K562 (cell line): Measurements from ENCODE around the gene PAQR6. TPM values are rescaled to one million over a fixed set of nuclear protein-coding genes. Genes with fewer than 3 reads are reported as not detected.

ENCODE experiments used
- HDGF ChIP-seq: fragments of 450-650 bp; IDR thresholded peaks from 2 replicates; pipeline ENCODE4 v1.6.1; 2016
- KLF10 ChIP-seq: fragments of 250-450 bp; sonication (Bioruptor Pico); IDR thresholded peaks from 2 replicates; pipeline ENCODE4 v1.6.1; 2021; ENCODE audit warnings: matching md5 sums
- POLR2AphosphoS2 ChIP-seq: IDR thresholded peaks from 2 replicates; pipeline ENCODE4 v1.6.1; 2012; ENCODE audit warnings: low read length, improper control_type of control experiment
- PPARD ChIP-seq: fragments of 250-450 bp; sonication (Bioruptor Pico); IDR thresholded peaks from 2 replicates; pipeline ENCODE4 v1.8.0; 2022; ENCODE audit warnings: inconsistent platforms, mild to moderate bottlenecking, moderate library complexity
- RBM15 ChIP-seq: fragments of 200-400 bp; formaldehyde crosslinking; IDR thresholded peaks from 2 replicates; pipeline ENCODE4 v1.6.1; 2018; ENCODE audit warnings: mild to moderate bottlenecking, low read length, moderate library complexity; ENCODE audit not compliant: insufficient read depth
- XRCC4 ChIP-seq: IDR thresholded peaks from one replicate; pipeline ENCODE4 v1.6.1; 2011; ENCODE audit not compliant: insufficient read depth, insufficient read length; ENCODE audit errors: extremely low read depth
- ZNF507 ChIP-seq: conservative IDR thresholded peaks from 2 replicates; pipeline ENCODE4 v1.6.1; 2017; ENCODE audit warnings: missing genetic modification characterization, missing compliant biosample characterization
- polyA plus RNA-seq, 8 experiments: library from polyadenylated mRNA; depleted of rRNA in 4 of 8; stranded (reverse) in 5 of 8; unstranded in 3 of 8; fragments of >200 nt; fragmentation: Nextera tagmentation in 2 of 8; fragmentation: Illumina TruSeq in 1 of 8; extraction: Ambion mirVana in 2 of 8; extraction: Trizol in 1 of 8; gene quantifications; 2 replicates each; pipeline versions ENCODE4 v1.2.1 to v1.2.3, GENCODE V29; 2011 to 2014; ENCODE audit warnings: inconsistent platforms in 1 of 8, missing spikeins in 1 of 8
- total RNA-seq, 7 experiments: library from RNA; depleted of rRNA in 6 of 7; stranded (reverse); fragments of >200 nt in 6 of 7; fragmentation: Illumina TruSeq in 2 of 7; extraction: Trizol in 2 of 7; gene quantifications; 2 replicates each; pipeline versions ENCODE4 v1.2.1 to v1.2.3, GENCODE V29; 2011 to 2021; ENCODE audit warnings: low replicate concordance in 1 of 7
- TF ChIP-seq, protein P1 (sequence below), 2 experiments: fragments of 450-650 bp; IDR thresholded peaks; 2 replicates each; pipeline ENCODE4 v1.6.1; 2016; ENCODE audit warnings: mild to moderate bottlenecking in 2 of 2, borderline replicate concordance in 1 of 2, low read depth in 1 of 2, moderate library complexity in 1 of 2
- TF ChIP-seq, protein P2 (sequence below): sonication (generic); formaldehyde crosslinking; IDR thresholded peaks from 2 replicates; pipeline ENCODE4 v1.8.0; 2022; ENCODE audit warnings: missing genetic modification reagents, mild to moderate bottlenecking, borderline replicate concordance
- TF ChIP-seq, protein P3 (sequence below): fragments of 250-450 bp; sonication (Bioruptor Pico); IDR thresholded peaks from 2 replicates; pipeline ENCODE4 v1.4.0; 2020; ENCODE audit warnings: mild to moderate bottlenecking, moderate library complexity, borderline replicate concordance
- TF ChIP-seq, protein P4 (sequence below): sonication (generic); formaldehyde crosslinking; IDR thresholded peaks from 2 replicates; pipeline ENCODE4 v1.9.0; 2022; ENCODE audit warnings: mild to moderate bottlenecking, missing genetic modification reagents

Gene PAQR6
- total and polyA plus RNA-seq, 9 of the 15 experiments (the other 6 are each of a cell fraction or from before 2014, with no cell fraction given), result 0.07 to 1.8 (median 0.62) TPM

DNA sequence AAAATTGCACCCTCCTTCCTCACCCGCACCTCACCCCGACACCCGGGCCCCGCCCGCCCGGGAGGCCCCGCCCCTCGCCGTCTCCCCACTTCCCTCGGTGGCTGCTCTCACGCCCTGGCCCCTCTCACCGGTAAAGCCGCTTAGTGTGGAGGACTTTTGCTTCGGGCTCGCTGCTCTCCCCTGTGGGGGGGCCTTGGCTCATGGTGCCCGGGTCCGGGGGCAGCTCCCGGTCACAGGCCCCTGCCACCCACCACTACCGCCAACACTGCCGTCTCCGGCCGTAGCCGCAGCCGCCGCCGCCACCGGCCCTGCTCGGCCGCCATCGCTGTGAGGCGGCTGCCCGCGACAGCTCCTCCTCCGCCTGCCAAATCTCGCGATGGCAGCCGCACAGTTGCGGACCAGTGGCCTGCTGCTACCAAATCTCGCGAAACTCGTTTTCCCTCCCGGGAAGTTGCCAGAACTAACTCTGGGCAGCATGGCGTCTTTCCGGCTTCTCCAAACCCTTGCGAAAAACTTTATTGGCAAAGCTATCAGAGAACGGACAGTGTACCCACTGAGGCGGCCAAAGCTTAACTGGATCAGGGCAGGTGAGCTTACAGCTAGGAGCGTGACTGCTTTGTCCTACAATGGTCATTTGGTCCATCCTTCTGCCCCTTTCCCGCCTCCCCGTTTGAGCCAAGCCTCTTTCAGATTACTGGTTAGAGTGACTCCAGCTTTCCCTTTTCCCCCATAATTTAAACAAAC, 34.8 kb upstream of the PAQR6 start, which contains the start of gene SMG5 (continued):
- TF ChIP-seq, protein P1, sequence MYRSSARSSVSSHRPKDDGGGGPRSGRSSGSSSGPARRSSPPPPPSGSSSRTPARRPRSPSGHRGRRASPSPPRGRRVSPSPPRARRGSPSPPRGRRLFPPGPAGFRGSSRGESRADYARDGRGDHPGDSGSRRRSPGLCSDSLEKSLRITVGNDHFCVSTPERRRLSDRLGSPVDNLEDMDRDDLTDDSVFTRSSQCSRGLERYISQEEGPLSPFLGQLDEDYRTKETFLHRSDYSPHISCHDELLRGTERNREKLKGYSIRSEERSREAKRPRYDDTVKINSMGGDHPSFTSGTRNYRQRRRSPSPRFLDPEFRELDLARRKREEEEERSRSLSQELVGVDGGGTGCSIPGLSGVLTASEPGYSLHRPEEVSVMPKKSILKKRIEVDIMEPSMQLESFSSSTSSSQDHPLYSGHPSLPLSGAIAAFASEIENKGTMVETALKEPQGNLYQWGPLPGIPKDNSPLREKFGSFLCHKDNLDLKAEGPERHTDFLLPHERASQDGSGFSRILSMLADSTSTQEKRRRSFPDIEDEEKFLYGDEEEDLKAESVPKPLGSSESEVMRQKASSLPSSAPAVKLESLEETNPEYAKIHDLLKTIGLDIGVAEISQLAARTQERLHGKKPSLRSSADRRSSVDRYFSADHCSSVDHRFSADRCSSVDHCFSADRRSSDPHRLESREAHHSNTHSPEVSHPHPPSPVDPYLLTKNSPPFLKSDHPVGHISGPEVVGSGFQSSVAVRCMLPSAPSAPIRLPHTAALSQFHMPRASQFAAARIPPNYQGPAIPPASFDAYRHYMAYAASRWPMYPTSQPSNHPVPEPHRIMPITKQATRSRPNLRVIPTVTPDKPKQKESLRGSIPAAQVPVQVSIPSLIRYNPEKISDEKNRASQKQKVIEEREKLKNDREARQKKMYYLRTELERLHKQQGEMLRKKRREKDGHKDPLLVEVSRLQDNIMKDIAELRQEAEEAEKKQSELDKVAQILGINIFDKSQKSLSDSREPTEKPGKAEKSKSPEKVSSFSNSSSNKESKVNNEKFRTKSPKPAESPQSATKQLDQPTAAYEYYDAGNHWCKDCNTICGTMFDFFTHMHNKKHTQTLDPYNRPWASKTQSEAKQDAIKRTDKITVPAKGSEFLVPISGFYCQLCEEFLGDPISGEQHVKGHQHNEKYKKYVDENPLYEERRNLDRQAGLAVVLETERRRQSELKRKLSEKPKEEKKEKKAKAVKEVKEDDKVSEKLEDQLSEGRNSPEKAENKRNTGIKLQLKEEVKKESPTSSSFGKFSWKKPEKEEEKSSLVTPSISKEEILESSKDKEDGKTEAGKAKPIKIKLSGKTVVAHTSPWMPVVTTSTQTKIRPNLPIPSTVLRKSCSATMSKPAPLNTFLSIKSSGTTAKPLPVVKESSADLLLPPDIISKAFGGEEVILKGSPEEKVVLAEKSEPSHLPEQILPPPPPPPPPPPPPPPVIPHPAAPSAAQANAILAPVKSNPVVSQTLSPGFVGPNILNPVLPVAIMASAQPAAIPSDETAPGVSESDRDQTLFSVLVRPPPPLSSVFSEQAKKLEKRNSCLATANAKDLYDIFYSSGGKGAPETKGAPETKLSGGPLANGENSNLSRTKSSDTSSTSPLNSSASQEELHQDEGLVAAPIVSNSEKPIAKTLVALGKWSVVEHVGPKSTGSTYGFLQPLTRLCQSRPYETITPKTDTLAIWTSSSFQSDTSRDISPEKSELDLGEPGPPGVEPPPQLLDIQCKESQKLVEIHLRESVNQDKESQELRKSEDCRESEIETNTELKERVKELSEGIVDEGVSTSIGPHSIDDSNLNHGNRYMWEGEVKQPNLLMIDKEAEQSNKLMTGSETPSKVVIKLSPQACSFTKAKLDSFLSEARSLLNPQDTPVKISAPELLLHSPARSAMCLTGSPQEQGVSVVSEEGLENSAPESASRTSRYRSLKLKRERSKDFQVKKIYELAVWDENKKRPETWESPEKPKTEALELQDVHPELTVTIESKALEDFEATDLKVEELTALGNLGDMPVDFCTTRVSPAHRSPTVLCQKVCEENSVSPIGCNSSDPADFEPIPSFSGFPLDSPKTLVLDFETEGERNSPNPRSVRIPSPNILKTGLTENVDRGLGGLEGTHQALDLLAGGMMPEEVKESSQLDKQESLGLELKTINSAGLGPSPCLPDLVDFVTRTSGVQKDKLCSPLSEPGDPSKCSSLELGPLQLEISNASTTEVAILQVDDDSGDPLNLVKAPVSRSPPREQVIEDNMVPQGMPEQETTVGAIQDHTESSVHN (IDR thresholded peaks at IDR 0.05; ENCODE audit: borderline replicate concordance in 1 of 2, low read depth in 1 of 2), result no peak
- TF ChIP-seq HDGF (no peak), PPARD (CRISPR knock-in tag) (no peak), RBM15 (no peak), POLR2AphosphoS2 (no peak), XRCC4 (no peak), KLF10 (no peak), ZNF507 (tag) (no peak)
- TF ChIP-seq, protein P2, sequence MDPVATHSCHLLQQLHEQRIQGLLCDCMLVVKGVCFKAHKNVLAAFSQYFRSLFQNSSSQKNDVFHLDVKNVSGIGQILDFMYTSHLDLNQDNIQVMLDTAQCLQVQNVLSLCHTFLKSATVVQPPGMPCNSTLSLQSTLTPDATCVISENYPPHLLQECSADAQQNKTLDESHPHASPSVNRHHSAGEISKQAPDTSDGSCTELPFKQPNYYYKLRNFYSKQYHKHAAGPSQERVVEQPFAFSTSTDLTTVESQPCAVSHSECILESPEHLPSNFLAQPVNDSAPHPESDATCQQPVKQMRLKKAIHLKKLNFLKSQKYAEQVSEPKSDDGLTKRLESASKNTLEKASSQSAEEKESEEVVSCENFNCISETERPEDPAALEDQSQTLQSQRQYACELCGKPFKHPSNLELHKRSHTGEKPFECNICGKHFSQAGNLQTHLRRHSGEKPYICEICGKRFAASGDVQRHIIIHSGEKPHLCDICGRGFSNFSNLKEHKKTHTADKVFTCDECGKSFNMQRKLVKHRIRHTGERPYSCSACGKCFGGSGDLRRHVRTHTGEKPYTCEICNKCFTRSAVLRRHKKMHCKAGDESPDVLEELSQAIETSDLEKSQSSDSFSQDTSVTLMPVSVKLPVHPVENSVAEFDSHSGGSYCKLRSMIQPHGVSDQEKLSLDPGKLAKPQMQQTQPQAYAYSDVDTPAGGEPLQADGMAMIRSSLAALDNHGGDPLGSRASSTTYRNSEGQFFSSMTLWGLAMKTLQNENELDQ, result no peak
- TF ChIP-seq, protein P3, sequence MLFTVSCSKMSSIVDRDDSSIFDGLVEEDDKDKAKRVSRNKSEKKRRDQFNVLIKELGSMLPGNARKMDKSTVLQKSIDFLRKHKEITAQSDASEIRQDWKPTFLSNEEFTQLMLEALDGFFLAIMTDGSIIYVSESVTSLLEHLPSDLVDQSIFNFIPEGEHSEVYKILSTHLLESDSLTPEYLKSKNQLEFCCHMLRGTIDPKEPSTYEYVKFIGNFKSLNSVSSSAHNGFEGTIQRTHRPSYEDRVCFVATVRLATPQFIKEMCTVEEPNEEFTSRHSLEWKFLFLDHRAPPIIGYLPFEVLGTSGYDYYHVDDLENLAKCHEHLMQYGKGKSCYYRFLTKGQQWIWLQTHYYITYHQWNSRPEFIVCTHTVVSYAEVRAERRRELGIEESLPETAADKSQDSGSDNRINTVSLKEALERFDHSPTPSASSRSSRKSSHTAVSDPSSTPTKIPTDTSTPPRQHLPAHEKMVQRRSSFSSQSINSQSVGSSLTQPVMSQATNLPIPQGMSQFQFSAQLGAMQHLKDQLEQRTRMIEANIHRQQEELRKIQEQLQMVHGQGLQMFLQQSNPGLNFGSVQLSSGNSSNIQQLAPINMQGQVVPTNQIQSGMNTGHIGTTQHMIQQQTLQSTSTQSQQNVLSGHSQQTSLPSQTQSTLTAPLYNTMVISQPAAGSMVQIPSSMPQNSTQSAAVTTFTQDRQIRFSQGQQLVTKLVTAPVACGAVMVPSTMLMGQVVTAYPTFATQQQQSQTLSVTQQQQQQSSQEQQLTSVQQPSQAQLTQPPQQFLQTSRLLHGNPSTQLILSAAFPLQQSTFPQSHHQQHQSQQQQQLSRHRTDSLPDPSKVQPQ (CRISPR knock-in tag), result no peak
- TF ChIP-seq, protein P4, sequence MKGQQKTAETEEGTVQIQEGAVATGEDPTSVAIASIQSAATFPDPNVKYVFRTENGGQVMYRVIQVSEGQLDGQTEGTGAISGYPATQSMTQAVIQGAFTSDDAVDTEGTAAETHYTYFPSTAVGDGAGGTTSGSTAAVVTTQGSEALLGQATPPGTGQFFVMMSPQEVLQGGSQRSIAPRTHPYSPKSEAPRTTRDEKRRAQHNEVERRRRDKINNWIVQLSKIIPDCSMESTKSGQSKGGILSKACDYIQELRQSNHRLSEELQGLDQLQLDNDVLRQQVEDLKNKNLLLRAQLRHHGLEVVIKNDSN (CRISPR knock-in tag), result no peak
